DOHH2 (cell line): ENCODE measurements around the gene B3GALT6.

Experiments
- EZH2phosphoT487 ChIP-seq: fragments of 200-600 bp; sonication (generic); IDR thresholded peaks from 2 replicates; pipeline ENCODE4 v1.6.1; 2017; ENCODE audit warnings: borderline replicate concordance, mild to moderate bottlenecking, antibody characterized with exemption, low read length, moderate library complexity, mixed read lengths
- TF ChIP-seq, protein P1 (sequence below): fragments of 200-600 bp; sonication (generic); IDR thresholded peaks from one replicate; pipeline ENCODE4 v1.5.1; 2014; ENCODE audit warnings: antibody characterized with exemption, mild to moderate bottlenecking, low read depth, low read length; ENCODE audit not compliant: poor library complexity, severe bottlenecking

DNA sequence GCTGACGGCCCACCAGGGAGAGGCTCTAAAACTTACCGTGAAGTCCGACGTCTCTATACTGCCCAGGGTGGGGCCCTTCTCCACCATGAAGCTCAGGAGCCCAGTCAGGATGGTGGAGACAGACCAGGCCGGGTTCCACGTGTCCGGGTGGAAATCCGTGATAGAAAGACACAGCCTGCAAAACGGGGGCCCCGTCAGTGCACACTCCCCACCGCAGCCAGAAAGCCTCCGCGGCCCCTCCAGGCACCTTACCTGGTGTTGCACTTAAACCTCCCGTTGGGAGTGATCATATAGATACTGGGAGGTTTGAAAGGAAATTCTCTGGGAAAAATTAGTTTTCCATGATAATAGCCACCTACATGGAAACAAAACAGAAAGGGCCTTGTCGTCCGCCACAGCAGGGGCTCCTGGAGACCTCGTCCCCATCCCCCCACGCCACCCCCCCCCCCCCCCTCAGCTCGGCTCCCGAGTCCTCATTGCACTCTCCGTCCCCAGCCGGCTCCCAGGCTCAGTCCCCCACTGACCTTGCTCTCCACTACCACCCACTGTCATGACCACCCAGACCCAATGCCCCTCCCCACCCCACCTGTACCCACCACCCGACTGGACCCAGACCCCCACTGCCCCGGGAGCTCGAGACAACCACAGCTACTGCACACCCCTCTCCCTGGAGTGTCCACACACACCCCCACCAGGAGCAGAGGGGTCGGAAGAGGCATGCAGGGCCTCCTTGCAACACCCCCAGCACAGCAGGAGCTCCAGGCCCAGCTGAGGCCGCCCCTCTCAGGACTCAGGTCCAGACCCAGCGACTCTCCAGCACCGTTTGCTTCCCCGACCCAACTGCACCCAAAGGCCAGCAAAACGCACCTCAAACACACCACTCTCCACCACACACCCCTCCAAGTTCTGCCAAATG is 25.2 kb downstream of the B3GALT6 start:
- TF ChIP-seq, protein P1, sequence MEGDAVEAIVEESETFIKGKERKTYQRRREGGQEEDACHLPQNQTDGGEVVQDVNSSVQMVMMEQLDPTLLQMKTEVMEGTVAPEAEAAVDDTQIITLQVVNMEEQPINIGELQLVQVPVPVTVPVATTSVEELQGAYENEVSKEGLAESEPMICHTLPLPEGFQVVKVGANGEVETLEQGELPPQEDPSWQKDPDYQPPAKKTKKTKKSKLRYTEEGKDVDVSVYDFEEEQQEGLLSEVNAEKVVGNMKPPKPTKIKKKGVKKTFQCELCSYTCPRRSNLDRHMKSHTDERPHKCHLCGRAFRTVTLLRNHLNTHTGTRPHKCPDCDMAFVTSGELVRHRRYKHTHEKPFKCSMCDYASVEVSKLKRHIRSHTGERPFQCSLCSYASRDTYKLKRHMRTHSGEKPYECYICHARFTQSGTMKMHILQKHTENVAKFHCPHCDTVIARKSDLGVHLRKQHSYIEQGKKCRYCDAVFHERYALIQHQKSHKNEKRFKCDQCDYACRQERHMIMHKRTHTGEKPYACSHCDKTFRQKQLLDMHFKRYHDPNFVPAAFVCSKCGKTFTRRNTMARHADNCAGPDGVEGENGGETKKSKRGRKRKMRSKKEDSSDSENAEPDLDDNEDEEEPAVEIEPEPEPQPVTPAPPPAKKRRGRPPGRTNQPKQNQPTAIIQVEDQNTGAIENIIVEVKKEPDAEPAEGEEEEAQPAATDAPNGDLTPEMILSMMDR: no peak
- TF ChIP-seq EZH2phosphoT487: no peak
